ENCODE data around the gene GLT6D1.

DNA sequence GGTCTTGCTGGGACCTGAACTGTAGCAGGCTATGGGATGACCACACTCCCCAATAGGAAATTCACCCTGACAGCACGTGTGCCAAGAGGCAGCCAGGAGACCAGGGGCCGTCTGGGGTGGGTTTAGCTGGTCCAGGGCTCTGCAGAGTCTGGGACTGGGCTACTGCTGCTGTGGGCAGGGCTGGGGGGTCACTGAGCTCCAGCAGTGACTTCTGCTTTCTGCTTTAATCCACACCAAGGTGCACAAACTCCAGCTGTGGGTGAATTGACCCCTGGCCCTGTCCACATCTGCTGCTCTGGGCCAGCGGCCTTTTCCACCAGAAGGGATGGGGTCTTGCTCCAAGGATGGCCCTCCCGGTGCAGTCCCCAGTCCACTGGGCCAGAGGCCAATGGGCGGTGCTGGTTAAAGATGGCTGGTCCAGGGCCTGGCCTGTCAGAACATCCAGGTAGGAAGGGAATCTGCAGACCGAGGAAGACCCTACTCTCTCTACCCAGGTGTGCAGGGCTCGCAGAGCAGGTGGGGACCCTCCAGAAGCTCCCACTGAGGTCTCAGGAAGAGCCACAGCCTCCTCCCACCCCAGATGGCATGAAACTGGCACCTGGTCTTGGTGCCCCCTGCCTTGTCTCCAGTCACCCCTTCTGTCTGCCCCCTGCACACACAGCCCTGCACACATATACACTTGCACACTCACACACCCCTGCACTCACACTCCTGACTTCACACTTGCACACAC is 28.0 kb downstream of the GLT6D1 start:
- TF ChIP-seq, protein P1, sequence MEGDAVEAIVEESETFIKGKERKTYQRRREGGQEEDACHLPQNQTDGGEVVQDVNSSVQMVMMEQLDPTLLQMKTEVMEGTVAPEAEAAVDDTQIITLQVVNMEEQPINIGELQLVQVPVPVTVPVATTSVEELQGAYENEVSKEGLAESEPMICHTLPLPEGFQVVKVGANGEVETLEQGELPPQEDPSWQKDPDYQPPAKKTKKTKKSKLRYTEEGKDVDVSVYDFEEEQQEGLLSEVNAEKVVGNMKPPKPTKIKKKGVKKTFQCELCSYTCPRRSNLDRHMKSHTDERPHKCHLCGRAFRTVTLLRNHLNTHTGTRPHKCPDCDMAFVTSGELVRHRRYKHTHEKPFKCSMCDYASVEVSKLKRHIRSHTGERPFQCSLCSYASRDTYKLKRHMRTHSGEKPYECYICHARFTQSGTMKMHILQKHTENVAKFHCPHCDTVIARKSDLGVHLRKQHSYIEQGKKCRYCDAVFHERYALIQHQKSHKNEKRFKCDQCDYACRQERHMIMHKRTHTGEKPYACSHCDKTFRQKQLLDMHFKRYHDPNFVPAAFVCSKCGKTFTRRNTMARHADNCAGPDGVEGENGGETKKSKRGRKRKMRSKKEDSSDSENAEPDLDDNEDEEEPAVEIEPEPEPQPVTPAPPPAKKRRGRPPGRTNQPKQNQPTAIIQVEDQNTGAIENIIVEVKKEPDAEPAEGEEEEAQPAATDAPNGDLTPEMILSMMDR (IDR thresholded peaks at IDR 0.05; ENCODE audit: insufficient read depth, low read length, poor library complexity, severe bottlenecking), result no peak
- TF ChIP-seq EZH2phosphoT487 (conservative IDR thresholded peaks at IDR 0.05; ENCODE audit: low read length), result no peak

Data from SU-DHL-6 (cell line).